Measurements from ENCODE around the gene NPR3. TPM values are rescaled to one million over a fixed set of nuclear protein-coding genes. Genes with fewer than 3 reads are reported as not detected.

NPR3 gene
- total RNA-seq, 1 experiment from 2014 or later, result 2.2 TPM

DNA sequence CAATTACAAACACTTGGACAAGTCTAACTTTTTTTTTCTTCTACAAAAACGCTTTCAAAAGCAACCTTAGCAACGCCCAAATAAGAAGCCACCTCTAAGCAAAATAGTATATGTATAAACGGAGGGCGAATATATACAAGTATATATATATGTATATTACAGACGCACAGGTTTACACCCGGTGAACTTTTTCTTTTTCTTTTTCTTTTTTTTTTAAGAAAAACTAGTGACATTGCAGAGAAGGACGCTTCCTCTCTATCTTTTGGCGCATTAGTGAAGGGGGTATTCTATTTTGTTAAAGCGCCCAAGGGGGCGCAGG is 200 bp downstream of the NPR3 start:
- BruUV-seq (replicated peaks), result no TSS peak
- CTCF ChIA-PET, result interaction anchor here (0.6 to 3.1 kb wide), 2 partner anchors 10 to 142 kb away, joined by 3 to 13 read pairs; no protein-coding TSS in a partner anchor
- TF ChIP-seq CTCF (conservative IDR thresholded peaks at IDR 0.05), result no peak
- TF ChIP-seq EZH2 (IDR thresholded peaks at IDR 0.05; ENCODE audit: low read depth), result no peak
- H3K4me3 ChIP-seq, result peak overlapping the region; percentile 25; the same call in 1 of the 2 replicates
- no peaks in the 10 kb centered on the region for H3K36me3 ChIP-seq (ENCODE audit: low read depth)
- H3K9me2 ChIP-seq (ENCODE audit: insufficient read depth), result no peaks in the 10 kb centered on the region
- peaks cover 3% of the 10 kb centered on the region; the same call in 1 of the 2 replicates for H3F3A ChIP-seq (ENCODE audit: insufficient read depth, low read depth)
- H3K4me2 ChIP-seq, result peak overlapping the region; percentile 99
- peaks cover 19% of the 10 kb centered on the region; the same call in 1 of the 2 replicates for H3K4me1 ChIP-seq (replicated peaks; ENCODE audit: insufficient read depth)
- no peak for DNase-seq
- no peaks in the 10 kb centered on the region for H3K9me3 ChIP-seq (ENCODE audit: insufficient read depth, low read depth)
- H3K79me2 ChIP-seq (ENCODE audit: low read depth), result no peaks in the 10 kb centered on the region
- H3K27me3 ChIP-seq (ENCODE audit: insufficient read depth, low read depth), result peaks cover 18% of the 10 kb centered on the region
- intact Hi-C loops (cut with micrococcal nuclease; ENCODE audit: unreplicated experiment), result no loop called here
- no peak overlapping the region for H3K27ac ChIP-seq
- no peaks in the 10 kb centered on the region for H4K20me1 ChIP-seq (ENCODE audit: insufficient read depth)
- H2AFZ ChIP-seq, result no peak overlapping the region
- POLR2A ChIA-PET (ENCODE audit: unreplicated experiment), result no interaction called here

- Histone ChIP-seq H3K36me3 (ENCODE audit: low read depth) (no peaks in the 10 kb centered on the region), H3F3A (ENCODE audit: insufficient read depth, low read depth) (peaks cover 3% of the 10 kb centered on the region; the same call in 1 of the 2 replicates), H3K9me2 (ENCODE audit: insufficient read depth) (no peaks in the 10 kb centered on the region), H4K20me1 (ENCODE audit: insufficient read depth) (no peaks in the 10 kb centered on the region), H3K4me3 (peak overlapping the region; percentile 25; the same call in 1 of the 2 replicates), H2AFZ (no peak overlapping the region), H3K4me2 (peak overlapping the region; percentile 99), H3K4me1 (replicated peaks; ENCODE audit: insufficient read depth) (peaks cover 19% of the 10 kb centered on the region; the same call in 1 of the 2 replicates), H3K9me3 (ENCODE audit: insufficient read depth, low read depth) (no peaks in the 10 kb centered on the region), H3K27ac (no peak overlapping the region), H3K79me2 (ENCODE audit: low read depth) (no peaks in the 10 kb centered on the region), H3K27me3 (ENCODE audit: insufficient read depth, low read depth) (peaks cover 18% of the 10 kb centered on the region)
- no peak for TF ChIP-seq CTCF (conservative IDR thresholded peaks at IDR 0.05)
- TF ChIP-seq EZH2 (IDR thresholded peaks at IDR 0.05; ENCODE audit: low read depth), result no peak
- CTCF ChIA-PET, result interaction anchor here (3.1 kb wide), 1 partner anchor 141 kb away, joined by 13 read pairs; no protein-coding TSS in a partner anchor
- intact Hi-C loops (cut with micrococcal nuclease; ENCODE audit: unreplicated experiment), result no loop called here
- POLR2A ChIA-PET (ENCODE audit: unreplicated experiment), result no interaction called here
- TSS peak; percentile 23 for BruUV-seq (replicated peaks)
- peak in 1 of 2 experiments; percentile 64 for DNase-seq
Observed at GRCh38 chr5:32711681-32712480, 760 bp downstream of the NPR3 start.

GRCh38 chr5:32712481-32713360 is 1.6 kb downstream of the NPR3 start:
- no TSS peak for BruUV-seq (replicated peaks)
- no peak overlapping the region for H2AFZ ChIP-seq
- no peak for DNase-seq
- no peaks in the 10 kb centered on the region; the same call in 1 of the 2 replicates for H3K9me3 ChIP-seq (ENCODE audit: insufficient read depth, low read depth)
- intact Hi-C loops (cut with micrococcal nuclease; ENCODE audit: unreplicated experiment), result no loop called here
- ChIA-PET POLR2A (ENCODE audit: unreplicated experiment) (no interaction called here), CTCF (interaction anchor here (0.6 kb wide), 2 partner anchors 123 to 140 kb away, joined by 3 read pairs; no protein-coding TSS in a partner anchor)
- H3F3A ChIP-seq (ENCODE audit: insufficient read depth, low read depth), result peaks cover 2% of the 10 kb centered on the region; the same call in 1 of the 2 replicates
- H3K9me2 ChIP-seq (ENCODE audit: insufficient read depth), result no peaks in the 10 kb centered on the region
- H3K4me2 ChIP-seq, result no peak overlapping the region
- H3K27ac ChIP-seq, result no peak overlapping the region
- no peaks in the 10 kb centered on the region for H3K36me3 ChIP-seq (ENCODE audit: low read depth)
- H3K4me1 ChIP-seq (replicated peaks; ENCODE audit: insufficient read depth), result peaks cover 19% of the 10 kb centered on the region; the same call in 1 of the 2 replicates
- no peak overlapping the region for H3K4me3 ChIP-seq
- peaks cover 18% of the 10 kb centered on the region for H3K27me3 ChIP-seq (ENCODE audit: insufficient read depth, low read depth)
- H4K20me1 ChIP-seq (ENCODE audit: insufficient read depth), result no peaks in the 10 kb centered on the region
- TF ChIP-seq EZH2 (IDR thresholded peaks at IDR 0.05; ENCODE audit: low read depth) (no peak), CTCF (conservative IDR thresholded peaks at IDR 0.05) (no peak)
- H3K79me2 ChIP-seq (ENCODE audit: low read depth), result no peaks in the 10 kb centered on the region
